ENCODE results near the gene KBTBD7. TPM values are rescaled to one million over a fixed set of nuclear protein-coding genes. Genes with fewer than 3 reads are reported as not detected.

KBTBD7 gene
- total and polyA plus RNA-seq, 9 of the 15 experiments (the other 6 are each of a cell fraction or from before 2014, with no cell fraction given): 1.8 to 4.4 (median 3.3) TPM

GRCh38 chr13:41193919-41194824 lies at the start of gene KBTBD7 (continued):
- TF ChIP-seq ZNF583 (CRISPR knock-in tag; IDR thresholded peaks at IDR 0.05): no peak
- TF ChIP-seq ZNF175 (CRISPR knock-in tag; IDR thresholded peaks at IDR 0.05; ENCODE audit: low read depth): 0 out of 2 replicates have a peak, but pooled peaks have one; percentile 37
- peak in 2 of 3 experiments; percentile 27 to 36 for TF ChIP-seq YY1 (IDR thresholded peaks at IDR 0.05; ENCODE audit: borderline replicate concordance in 1 of 3, control insufficient read depth in 1 of 3, extremely low read depth in 1 of 3, insufficient read depth in 3 of 3, insufficient read length in 1 of 3, insufficient replicate concordance in 2 of 3, low read depth in 1 of 3, low read length in 2 of 3)
- no peak for TF ChIP-seq ZBTB9 (CRISPR knock-in tag; IDR thresholded peaks at IDR 0.05)
- peak; percentile 97 for TF ChIP-seq ZFX (CRISPR knock-in tag; IDR thresholded peaks at IDR 0.05)
- no peak for TF ChIP-seq ZNF184 (CRISPR knock-in tag; IDR thresholded peaks at IDR 0.05)
- no peak for TF ChIP-seq SRSF3 (IDR thresholded peaks at IDR 0.05; ENCODE audit: insufficient read depth, low read length)
- no peak for TF ChIP-seq TAF1 (IDR thresholded peaks at IDR 0.05; ENCODE audit: control insufficient read depth, extremely low read depth, insufficient read depth, low read length, severe bottlenecking)
- TF ChIP-seq RNF219 (CRISPR knock-in tag; IDR thresholded peaks at IDR 0.05): no peak
- TF ChIP-seq MCM5 (IDR thresholded peaks at IDR 0.05; ENCODE audit: low read depth): no peak
- no peak for TF ChIP-seq PHTF2 (CRISPR knock-in tag; IDR thresholded peaks at IDR 0.05)
- TF ChIP-seq ATF3 (IDR thresholded peaks at IDR 0.05): peak; percentile 90
- TF ChIP-seq ATF3 (CRISPR knock-in tag; conservative IDR thresholded peaks at IDR 0.05): 0 out of 2 replicates have a peak, but pooled peaks have one; percentile 39
- TF ChIP-seq ATF7 (IDR thresholded peaks at IDR 0.05): peak; percentile 57; the same call in 1 of the 2 replicates
- TF ChIP-seq RBM14 (IDR thresholded peaks at IDR 0.05; ENCODE audit: borderline replicate concordance, insufficient read depth, low read depth, low read length): no peak
- no peak for TF ChIP-seq HLTF (IDR thresholded peaks at IDR 0.05)
- no peak for TF ChIP-seq ZNF695 (CRISPR knock-in tag; IDR thresholded peaks at IDR 0.05)
- no peak for TF ChIP-seq ZNF589 (CRISPR knock-in tag; IDR thresholded peaks at IDR 0.05; ENCODE audit: low read depth)
